HG03175 (cell line): ENCODE results near the gene ZFP64.

Source experiments
- ATAC-seq: cut with Tn5 transposase; IDR thresholded peaks from one replicate; pipeline ENCODE4 v1.9.1; 2021; ENCODE audit warnings: mild to moderate bottlenecking, moderate library complexity; ENCODE audit not compliant: unreplicated experiment

The ZFP64 gene

DNA sequence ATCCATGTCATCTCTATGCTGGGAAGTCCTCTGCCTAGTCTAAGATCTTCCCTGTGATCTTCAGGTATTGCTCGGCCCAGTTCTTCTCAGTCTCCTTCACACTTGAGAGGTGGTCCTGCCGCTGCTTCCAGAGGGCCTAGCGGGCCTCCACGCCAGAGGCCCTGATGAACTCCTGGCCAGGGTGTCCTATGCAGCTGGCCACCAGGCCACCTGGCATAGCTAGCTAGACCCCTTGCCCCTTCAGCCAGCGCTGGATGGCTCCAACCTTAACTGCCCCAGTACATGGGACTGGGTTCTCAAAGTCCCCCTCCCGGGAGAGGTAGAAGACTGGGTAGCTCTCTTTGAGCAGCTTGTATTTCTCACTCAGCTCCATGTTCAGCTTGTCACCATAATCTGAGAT lies 81.1 kb downstream of the ZFP64 start:
- no peak for ATAC-seq

DNA sequence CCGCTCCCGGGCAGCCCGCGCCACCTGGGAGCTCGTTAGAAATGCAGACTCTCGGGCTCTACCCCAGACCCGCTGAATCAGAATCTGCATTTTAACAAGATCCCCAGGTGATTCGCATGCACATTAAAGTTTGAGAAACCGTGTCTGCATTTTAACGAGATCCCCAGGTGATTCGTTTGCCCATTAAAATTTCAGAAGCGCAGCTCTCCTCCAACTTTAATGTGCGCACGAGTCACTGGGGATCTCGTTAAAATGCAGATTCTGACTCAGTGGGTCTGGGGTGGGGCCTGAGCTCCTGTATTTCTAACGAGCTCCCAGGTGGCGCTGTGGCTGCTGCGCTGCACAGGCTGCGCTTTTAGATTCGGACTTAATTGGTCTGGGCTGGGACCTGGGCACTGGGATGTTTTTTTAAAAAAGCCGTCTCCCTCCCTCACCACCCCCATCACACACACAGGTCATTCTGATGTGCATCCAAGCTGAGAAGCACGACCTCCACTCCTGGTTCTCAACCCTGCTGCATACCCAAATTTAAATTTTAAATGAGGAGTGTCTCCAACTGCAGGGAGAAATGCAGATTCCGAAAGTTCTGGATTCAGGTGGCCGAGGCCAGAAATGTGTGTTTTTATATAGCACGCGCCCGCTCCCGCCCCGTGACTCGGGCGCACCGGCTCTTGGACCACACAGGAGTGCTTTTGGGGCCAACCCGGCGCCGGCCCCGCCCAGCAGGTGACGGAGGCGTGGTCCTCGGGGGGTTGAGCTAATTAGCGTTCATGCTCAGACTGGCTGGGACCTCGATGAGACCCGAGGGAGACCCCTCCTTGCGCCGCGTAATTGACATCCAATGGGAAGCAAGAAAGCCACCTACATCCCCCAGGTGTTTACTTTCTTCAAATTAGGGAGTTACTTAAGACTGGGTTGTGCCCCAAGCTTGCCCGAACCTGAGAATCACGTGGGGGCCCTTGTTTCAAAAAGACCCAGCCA lies 85.8 kb downstream of the ZFP64 start:
- no peak for ATAC-seq

GRCh38 chr20:52104546-52105441 lies 86.8 kb downstream of the ZFP64 start:
- ATAC-seq: no peak

DNA sequence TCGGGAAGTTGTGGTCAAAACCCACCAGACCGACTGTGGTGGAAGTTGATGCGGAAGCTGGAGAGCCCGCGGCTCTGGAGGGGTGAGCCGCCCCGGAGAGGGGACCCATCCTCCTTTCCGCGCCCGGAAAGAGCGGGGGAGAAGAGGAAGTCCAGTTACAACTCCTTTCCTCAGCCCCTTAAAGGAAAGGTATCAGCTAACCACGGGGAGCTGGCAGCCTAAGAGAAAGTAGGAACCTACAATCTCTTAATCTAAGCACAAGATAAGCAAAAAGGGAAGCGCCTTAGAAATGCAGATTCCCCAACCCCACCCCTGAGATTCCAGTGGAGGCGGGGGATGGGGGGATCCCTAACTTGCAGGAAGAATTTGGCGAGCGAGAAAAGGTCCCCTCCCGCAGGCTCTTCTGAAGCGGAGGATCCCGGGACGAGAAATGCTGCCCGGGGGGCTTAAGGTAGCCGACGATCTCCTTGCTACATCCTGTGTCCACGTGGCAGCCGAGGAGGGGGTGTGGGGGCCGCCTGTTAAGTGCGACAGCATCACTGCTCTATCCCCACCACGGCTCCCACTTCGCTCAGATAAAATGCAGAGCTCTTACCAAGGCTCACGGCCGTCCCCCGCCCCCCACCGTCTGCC lies 87.5 kb downstream of the ZFP64 start:
- ATAC-seq: no peak

DNA sequence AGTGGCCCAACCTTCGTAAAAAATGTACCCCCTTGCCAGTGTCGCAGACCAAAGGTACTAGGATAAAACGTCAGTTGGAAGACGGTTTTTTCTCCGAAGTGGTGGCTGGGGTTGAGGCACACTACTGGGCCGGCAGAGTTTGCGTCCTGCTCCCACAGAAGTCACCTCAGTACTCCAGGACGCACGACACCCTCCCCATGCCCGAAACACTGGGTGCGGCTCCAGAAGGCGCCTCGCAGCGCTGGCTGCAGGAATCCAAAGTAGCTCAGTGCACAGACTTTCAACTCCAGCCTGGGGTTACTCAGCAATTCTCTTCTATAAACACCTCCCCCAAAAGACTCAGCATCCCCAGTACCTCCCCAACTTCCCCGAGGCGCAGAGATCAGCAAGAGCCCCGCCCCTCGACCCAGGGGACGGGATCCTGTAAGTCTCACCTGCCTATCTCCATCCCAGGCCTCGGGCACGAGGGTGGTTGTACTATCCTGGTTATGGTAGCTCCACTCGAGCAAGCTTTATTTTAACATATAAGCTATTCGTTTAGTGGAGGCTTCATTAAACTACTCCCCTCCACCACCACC lies 88.2 kb downstream of the ZFP64 start:
- ATAC-seq: no peak

DNA sequence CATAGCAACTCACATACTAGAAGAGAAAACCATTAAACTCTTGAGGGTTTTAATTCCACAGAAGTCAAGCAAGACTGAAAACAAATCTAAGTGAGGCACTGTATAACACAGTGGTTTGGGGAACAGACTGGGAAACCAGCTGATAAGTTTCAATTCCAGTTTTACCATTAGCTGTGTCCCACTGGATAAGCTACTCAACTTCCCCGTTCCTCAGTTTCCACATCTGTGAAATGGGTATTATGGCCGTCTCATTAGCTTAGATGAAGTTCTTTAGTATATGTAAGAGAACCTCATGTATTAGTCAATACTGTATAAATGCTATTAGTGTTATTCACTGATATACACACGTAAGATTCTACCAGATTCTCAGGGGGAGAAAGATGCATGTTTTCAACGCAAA lies 89.0 kb downstream of the ZFP64 start:
- ATAC-seq: no peak

DNA sequence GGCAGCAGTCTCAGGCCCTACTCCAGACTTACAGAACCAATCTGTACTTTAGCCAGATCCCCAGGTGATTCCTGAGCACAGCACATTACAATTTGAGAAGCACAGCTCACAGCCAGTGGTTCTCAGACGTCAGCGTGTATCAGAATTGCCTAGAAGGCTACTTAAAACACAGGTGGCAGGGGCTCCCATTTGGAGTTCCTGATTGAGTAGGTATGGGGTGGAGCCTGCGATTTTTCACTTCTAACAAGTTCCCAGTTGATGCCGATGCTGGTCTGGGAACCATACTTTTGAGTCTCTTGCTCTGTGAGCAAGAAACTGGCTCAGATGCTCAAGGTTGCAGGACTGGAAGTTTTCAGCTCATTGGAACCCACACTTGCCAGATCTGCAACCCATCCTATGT lies 89.5 kb downstream of the ZFP64 start:
- no peak for ATAC-seq
